ENCODE results near the gene SPPL2C.

The SPPL2C gene

DNA sequence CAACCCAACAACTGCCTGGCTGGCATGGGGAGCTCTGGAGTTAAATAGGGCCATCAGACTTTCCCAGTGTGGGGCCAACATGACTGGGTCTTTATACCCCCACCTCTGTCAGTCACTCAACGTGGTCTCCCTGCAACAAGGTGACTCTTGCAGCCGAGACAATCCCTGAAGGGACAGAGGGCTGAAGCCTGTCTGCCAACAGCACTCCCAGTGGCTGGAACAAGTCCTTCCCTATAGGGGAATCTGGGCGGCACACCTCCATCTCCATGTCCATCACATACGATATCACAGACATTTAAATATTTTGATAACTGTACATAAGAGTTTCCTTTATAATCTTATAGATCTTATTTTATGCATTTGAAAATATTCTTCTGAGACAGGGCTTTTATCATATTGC lies 44.9 kb downstream of the SPPL2C start:
- no peak for DNase-seq

DNA sequence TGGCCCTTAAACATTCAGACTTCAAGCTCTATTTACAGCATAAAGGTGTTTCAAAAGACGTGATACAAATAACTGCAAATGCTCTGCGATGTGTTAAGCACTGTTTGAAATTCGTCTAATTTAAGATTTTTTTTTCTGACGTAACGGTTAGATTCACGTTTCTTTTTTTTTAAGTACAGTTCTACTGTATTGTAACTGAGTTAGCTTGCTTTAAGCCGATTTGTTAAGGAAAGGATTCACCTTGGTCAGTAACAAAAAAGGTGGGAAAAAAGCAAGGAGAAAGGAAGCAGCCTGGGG lies 49.0 kb downstream of the SPPL2C start:
- no peak for DNase-seq

DNA sequence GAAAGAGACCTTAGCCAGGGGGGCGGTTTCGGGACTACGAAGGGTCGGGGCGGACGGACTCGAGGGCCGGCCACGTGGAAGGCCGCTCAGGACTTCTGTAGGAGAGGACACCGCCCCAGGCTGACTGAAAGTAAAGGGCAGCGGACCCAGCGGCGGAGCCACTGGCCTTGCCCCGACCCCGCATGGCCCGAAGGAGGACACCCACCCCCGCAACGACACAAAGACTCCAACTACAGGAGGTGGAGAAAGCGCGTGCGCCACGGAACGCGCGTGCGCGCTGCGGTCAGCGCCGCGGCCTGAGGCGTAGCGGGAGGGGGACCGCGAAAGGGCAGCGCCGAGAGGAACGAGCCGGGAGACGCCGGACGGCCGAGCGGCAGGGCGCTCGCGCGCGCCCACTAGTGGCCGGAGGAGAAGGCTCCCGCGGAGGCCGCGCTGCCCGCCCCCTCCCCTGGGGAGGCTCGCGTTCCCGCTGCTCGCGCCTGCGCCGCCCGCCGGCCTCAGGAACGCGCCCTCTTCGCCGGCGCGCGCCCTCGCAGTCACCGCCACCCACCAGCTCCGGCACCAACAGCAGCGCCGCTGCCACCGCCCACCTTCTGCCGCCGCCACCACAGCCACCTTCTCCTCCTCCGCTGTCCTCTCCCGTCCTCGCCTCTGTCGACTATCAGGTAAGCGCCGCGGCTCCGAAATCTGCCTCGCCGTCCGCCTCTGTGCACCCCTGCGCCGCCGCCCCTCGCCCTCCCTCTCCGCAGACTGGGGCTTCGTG lies 49.5 kb downstream of the SPPL2C start, which contains the start of gene MAPT:
Gene MAPT, plus strand, starts transcription at position 533 of the 763 bp plus-strand sequence. CDS start 67,784 bp downstream, outside the sequence.
- DNase-seq: peak; percentile 90

DNA sequence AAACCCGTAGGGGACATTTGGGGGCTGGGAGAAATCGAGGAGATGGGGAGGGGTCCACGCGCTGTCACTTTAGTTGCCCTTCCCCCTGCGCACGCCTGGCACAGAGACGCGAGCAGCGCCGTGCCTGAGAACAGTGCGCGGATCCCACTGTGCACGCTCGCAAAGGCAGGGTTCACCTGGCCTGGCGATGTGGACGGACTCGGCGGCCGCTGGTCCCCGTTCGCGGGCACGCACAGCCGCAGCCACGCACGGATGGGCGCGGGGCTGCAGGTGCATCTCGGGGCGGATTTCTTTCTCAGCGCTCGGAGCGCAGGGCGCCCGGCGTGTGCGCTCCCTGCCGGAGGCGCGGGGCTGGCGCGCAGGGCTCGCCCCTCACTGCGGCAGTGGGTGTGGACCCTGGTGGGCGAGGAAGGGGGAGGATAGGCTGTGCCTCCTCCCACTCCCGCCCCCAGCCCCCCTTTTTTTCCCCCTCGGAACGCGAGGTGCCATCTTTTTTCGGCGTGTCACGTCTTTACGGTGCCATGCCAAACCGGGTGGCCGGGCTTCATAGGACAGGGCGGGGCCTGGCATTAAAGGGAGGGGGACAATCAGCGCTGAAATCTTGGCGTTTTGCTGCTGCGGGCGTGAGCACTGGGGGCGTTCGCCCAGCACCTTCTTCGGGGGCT lies 50.8 kb downstream of the SPPL2C start:
- peak; percentile 73 for DNase-seq

DNA sequence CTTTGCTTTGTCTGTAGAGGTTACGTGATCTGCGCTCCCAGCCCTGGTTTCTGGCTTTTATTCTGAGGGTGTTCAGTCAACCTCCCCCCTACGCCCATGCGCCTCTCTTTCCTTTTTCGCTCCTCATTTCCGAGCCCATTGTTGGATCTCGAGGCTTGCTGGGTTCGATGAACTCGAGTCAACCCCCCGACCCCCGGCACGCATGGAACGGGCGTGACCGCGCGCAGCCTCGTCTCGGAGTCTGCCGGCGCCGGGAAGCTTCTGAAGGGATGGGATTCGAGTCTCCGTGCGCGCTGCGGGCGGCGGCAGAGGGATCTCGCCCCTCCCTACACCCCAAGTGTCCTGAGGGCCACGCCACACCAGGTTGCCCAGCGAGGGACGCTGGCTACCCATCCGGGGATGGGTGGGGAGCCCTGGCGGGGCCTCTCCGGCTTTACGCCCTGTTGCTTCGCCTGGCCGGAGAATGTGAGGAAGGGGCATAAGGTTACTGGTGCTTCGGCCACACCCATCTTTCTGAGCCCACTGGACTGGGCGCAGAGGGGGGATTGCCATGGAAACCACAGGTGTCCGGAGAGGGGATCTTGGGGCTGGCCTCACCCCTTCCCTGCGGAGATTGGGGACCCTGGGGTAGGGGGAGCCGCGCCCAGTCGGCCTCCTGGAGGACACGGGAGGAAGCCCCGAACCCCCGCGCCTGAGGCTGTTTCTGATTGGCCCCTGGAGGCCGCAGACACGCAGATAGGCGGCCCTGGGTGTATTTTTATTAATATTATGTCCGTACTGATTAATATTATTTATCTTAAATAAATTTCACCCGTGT lies 51.5 kb downstream of the SPPL2C start:
- peak; percentile 35 for DNase-seq

Measured in NCI-H1105 (cell line).